K562 (cell line): ENCODE data around the gene SFR1. TPM values are rescaled to one million over a fixed set of nuclear protein-coding genes. Genes with fewer than 3 reads are reported as not detected.

Experiments
- CBX2 ChIP-seq: fragments of 200-600 bp; sonication (generic); IDR thresholded peaks from one replicate; pipeline ENCODE4 v1.6.1; 2012; ENCODE audit warnings: mild to moderate bottlenecking, low read length, inconsistent platforms; ENCODE audit not compliant: insufficient read depth, poor library complexity, severe bottlenecking
- EWSR1 ChIP-seq: fragments of 450-650 bp; IDR thresholded peaks from 2 replicates; pipeline ENCODE4 v1.6.1; 2018; ENCODE audit warnings: borderline replicate concordance, mild to moderate bottlenecking, low read depth, moderate library complexity; ENCODE audit not compliant: partially characterized antibody
- FOSL1 ChIP-seq: fragments of 200-800 bp; sonication (Bioruptor generic); conservative IDR thresholded peaks from 2 replicates; pipeline ENCODE4 v1.6.1; 2016; ENCODE audit warnings: missing genetic modification characterization, missing compliant biosample characterization
- FOXO4 ChIP-seq: fragments of 450-650 bp; formaldehyde crosslinking; IDR thresholded peaks from 2 replicates; pipeline ENCODE4 v1.4.0; 2020; ENCODE audit warnings: mild to moderate bottlenecking, moderate library complexity
- GABPB1 ChIP-seq: sonication (generic); formaldehyde crosslinking; IDR thresholded peaks from 2 replicates; pipeline ENCODE4 v1.8.0; 2022; ENCODE audit warnings: mild to moderate bottlenecking, missing genetic modification reagents
- GTF2F1 ChIP-seq: IDR thresholded peaks from 2 replicates; pipeline ENCODE4 v1.6.1; 2011; ENCODE audit warnings: low read depth, low read length, improper control_type of control experiment
- NEUROD1 ChIP-seq: fragments of 150-350 bp; IDR thresholded peaks from 2 replicates; pipeline ENCODE4 v1.6.1; 2014; ENCODE audit warnings: borderline replicate concordance, low read length, low read depth; ENCODE audit not compliant: partially characterized antibody
- PRPF4 ChIP-seq: fragments of 200-400 bp; formaldehyde crosslinking; IDR thresholded peaks from one replicate; pipeline ENCODE4 v1.6.1; 2017; ENCODE audit warnings: low read length, low read depth, mild to moderate bottlenecking; ENCODE audit not compliant: insufficient read depth, poor library complexity, severe bottlenecking
- RCOR1 ChIP-seq, 2 experiments: IDR thresholded peaks; 2 replicates each; pipeline ENCODE4 v1.6.1; 2012; ENCODE audit warnings: low read depth in 2 of 2, low read length in 2 of 2, borderline replicate concordance in 1 of 2, improper control_type of control experiment in 1 of 2
- SMAD1 ChIP-seq: fragments of 150-350 bp; IDR thresholded peaks from 2 replicates; pipeline ENCODE4 v1.6.1; 2014; ENCODE audit warnings: low read length, low read depth; ENCODE audit not compliant: partially characterized antibody
- ZKSCAN3 ChIP-seq: fragments of 250-450 bp; sonication (Bioruptor Pico); IDR thresholded peaks from 2 replicates; pipeline ENCODE4 v1.4.0; 2020
- ZNF12 ChIP-seq: sonication (generic); formaldehyde crosslinking; IDR thresholded peaks from 2 replicates; pipeline ENCODE4 v1.4.0; 2020; ENCODE audit warnings: mild to moderate bottlenecking, missing genetic modification reagents
- polyA plus RNA-seq, 8 experiments: library from polyadenylated mRNA; depleted of rRNA in 4 of 8; stranded (reverse) in 5 of 8; unstranded in 3 of 8; fragments of >200 nt; fragmentation: Nextera tagmentation in 2 of 8; fragmentation: Illumina TruSeq in 1 of 8; extraction: Ambion mirVana in 2 of 8; extraction: Trizol in 1 of 8; gene quantifications; 2 replicates each; pipeline versions ENCODE4 v1.2.1 to v1.2.3, GENCODE V29; 2011 to 2014; ENCODE audit warnings: inconsistent platforms in 1 of 8, missing spikeins in 1 of 8
- total RNA-seq, 7 experiments: library from RNA; depleted of rRNA in 6 of 7; stranded (reverse); fragments of >200 nt in 6 of 7; fragmentation: Illumina TruSeq in 2 of 7; extraction: Trizol in 2 of 7; gene quantifications; 2 replicates each; pipeline versions ENCODE4 v1.2.1 to v1.2.3, GENCODE V29; 2011 to 2021; ENCODE audit warnings: low replicate concordance in 1 of 7
- TF ChIP-seq, protein P1 (sequence below): fragments of 200-800 bp; sonication (Bioruptor generic); IDR thresholded peaks from 2 replicates; pipeline ENCODE4 v1.6.1; 2017; ENCODE audit warnings: missing genetic modification characterization, missing compliant biosample characterization

SFR1 gene
- total and polyA plus RNA-seq, 9 of the 15 experiments (the other 6 are each of a cell fraction or from before 2014, with no cell fraction given) = 4.3 to 18.7 (median 9.1) TPM

DNA sequence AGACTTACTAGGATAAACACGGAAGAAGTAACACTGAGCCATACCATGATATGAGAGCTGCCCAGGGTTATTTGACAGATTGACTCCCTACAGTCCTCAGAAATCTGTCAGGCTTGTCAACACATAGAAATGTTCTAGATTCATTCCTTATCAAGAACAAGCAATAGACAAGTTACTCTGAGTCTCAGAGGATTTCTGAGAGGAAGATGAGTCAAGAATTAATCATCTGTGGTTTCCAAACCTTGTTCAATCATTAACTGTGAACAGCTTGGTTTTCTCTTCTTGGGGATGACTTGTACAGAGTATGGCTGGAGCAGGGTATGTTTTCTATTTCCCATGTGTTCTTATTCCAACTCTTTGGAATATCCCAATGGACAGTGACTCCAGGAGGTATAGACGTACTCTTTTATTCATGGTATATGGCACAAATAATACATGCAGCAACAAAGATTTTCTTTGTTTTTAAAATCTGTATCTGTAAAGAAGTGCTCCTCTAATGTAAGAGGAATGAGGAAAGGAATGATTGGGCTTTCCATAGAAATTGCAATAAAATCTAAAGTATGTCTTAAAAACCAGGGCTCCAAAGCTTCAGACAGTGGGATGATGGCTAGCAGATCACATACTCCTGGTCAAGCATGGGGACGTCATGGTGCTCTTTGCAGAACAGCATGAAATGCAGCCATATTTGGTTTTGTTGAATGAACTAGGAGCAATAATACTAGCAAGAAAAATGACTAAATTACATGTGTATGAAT is 11.9 kb upstream of the SFR1 start (continued):
- TF ChIP-seq FOXO4 (CRISPR knock-in tag) (no peak), FOSL1 (tag) (peak; percentile 92), ZKSCAN3 (no peak), GTF2F1 (no peak), RCOR1 (IDR thresholded peaks at IDR 0.05; ENCODE audit: borderline replicate concordance in 1 of 2, low read depth in 2 of 2, low read length in 2 of 2) (peak in 1 of 2 experiments; percentile 36; a peak in 1 of 4 replicates), NEUROD1 (no peak), PRPF4 (no peak), CBX2 (no peak), ZNF12 (no peak), GABPB1 (CRISPR knock-in tag) (no peak), EWSR1 (no peak), SMAD1 (no peak)
- TF ChIP-seq, protein P1, sequence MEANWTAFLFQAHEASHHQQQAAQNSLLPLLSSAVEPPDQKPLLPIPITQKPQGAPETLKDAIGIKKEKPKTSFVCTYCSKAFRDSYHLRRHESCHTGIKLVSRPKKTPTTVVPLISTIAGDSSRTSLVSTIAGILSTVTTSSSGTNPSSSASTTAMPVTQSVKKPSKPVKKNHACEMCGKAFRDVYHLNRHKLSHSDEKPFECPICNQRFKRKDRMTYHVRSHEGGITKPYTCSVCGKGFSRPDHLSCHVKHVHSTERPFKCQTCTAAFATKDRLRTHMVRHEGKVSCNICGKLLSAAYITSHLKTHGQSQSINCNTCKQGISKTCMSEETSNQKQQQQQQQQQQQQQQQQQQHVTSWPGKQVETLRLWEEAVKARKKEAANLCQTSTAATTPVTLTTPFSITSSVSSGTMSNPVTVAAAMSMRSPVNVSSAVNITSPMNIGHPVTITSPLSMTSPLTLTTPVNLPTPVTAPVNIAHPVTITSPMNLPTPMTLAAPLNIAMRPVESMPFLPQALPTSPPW (CRISPR knock-in tag) = no peak
